ENCODE measurements around the gene LGALS4.

- TF ChIP-seq POLR2A (IDR thresholded peaks at IDR 0.05; ENCODE audit: low read length) (no peak), GATA1 (IDR thresholded peaks at IDR 0.05; ENCODE audit: low read depth, low read length) (no peak)
These were observed 32.3 kb downstream of the LGALS4 start for GRCh38 chr19:38780443-38780842.
